GM19351 (cell line): ENCODE measurements around the gene TEK.

Experiments
- ATAC-seq: cut with Tn5 transposase; IDR thresholded peaks from one replicate; pipeline ENCODE4 v1.9.1; 2021; ENCODE audit warnings: mild to moderate bottlenecking, moderate library complexity; ENCODE audit not compliant: unreplicated experiment

Gene TEK

DNA sequence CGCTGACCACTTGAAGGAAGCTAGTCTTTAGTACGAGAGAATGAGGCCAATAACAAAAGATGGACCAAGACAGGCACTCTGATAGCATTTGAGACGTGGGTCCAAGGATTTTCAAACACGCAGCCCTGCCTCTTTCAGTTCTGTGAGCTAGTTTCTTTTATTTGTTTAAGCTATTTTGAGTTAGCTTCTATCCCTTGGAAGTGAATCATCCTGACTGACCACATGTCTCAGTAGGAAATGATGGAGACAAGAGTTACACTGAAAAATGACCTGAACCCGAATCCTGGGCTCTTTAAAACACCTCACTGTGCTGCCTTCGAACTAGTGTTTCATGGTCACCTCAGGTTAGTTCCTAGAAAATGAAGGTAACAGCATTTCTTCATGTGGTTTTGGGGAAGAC lies 9.9 kb downstream of the TEK start:
- no peak for ATAC-seq

DNA sequence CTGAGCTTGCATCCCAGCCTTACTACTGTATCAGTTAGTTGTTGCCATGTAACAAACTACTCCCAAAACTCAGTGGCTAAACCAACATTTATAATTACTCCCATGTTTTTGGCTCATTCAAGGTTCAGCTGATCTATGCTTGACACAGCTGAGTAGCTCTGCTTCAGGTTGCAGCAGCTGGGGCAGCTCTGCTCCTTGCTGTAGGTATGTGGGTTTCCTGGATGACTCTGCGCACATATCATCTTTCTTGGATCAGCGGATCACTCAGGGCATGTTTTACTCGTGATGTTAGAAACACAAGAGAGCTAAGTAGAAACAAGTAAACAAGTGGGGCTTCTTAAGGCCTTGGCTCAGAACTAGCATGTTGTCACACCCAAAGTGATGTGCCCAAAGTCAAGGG lies 15.1 kb downstream of the TEK start:
- ATAC-seq: no peak

DNA sequence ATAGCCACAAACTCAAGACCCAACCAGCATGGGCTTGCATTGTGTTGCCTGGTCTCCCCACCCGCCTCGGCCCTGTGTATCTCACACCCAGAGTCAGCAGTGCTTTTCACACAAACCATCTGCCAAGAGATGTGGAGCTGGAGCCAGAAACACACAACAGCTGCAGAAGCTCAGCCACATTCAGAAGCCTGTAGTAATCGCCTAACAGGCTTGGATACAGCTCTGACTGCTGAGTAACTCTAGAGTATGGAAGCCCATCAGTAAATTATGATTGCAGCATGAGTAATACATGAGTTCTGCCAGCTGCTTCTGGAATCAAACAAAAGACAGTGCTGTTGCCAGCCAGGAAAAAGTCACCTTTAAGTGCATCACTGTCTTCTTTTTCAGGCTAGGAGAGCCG lies 16.0 kb downstream of the TEK start:
- ATAC-seq: no peak

DNA sequence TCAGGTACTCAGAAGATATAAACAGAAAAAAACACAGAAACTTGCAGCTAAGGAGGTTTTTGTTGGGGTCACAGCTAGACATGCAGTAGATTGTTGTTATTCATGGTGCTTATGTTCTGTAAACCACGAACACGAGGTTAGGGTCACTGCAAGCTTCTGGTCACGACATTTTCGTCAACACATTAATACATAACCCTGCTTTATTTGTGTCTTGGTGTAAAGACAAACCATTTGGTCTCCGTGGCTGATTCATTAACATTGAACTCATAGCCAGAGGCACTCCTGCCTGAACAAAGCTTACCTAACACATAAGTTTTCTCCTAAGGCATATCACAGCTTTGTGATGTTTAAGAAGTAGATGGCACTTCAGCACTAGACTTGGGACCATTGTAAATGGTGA lies 16.9 kb downstream of the TEK start:
- ATAC-seq: no peak

DNA sequence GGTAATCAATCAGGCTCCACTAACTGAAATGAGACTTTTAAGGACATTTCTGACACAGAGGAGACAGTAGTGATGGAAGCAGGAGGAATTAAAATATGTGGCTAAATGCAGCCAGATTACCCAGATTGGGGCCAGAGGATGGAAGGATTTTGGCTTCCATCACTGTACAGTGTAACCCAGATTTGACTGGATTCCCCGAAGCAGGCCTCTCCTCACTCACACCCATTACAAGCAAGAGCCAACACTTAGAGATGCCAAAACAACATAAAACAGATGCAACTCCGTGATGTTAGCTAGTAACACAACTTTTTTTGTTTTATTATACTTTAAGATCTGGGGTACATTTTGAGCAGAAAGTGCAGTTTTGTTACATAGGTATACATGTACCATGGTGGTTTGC lies 17.6 kb downstream of the TEK start:
- ATAC-seq: no peak

DNA sequence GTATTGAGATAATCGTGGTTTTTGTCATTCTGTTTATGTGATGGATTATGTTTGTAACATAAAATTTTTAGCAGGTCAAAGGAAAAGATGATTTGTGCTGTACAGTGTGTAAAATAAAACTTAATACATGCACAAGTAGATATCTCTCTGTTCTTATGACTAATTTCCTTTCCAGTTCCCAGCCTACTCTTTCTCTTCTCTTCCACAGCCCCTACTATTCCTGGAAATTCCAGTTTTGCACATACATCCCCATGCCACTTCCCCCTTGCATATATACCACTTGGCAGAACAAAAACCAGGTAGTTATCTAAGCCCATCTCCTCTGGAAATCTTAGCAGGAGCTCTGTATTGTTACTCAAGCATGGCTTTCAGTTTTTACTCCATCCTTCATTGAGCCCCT lies 20.2 kb downstream of the TEK start:
- ATAC-seq: no peak

DNA sequence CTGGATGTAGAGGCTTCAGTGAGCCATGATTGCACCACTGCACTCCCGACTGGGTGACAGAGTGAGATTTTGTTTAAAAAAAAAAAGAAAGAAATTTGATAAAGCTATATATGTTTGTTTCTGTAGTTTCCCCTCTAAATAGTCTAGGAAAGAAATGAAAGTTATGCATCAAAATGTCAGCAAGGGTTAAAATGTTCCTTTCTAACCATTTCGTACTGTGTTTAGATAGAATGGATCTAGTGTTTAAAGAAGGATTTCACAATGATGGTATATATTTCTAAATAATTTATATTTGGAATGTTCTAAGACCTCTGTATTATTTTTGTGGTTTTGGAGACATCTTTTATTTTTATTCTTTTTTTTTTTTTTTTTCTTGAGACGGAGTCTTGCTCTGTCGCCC lies 22.7 kb downstream of the TEK start:
- no peak for ATAC-seq

DNA sequence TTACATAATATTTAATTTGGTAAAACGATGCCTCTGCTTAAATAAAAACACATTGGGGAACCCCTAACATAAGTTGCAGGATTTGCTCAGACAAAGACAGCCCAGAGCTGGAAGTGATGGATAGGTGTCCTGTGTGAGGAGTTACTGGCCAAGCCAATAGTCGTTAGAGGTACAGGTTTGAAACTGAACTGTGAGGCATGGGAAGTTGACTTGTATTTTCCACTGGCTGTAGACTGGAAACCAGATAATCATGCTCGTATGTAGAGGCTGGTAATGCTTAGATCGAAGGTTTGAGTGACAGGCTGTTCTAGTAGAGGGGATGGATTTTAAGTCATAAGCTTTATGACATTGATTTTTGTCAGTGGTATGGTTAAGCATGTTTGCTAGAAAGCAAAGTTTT lies 24.8 kb downstream of the TEK start:
- ATAC-seq: no peak

DNA sequence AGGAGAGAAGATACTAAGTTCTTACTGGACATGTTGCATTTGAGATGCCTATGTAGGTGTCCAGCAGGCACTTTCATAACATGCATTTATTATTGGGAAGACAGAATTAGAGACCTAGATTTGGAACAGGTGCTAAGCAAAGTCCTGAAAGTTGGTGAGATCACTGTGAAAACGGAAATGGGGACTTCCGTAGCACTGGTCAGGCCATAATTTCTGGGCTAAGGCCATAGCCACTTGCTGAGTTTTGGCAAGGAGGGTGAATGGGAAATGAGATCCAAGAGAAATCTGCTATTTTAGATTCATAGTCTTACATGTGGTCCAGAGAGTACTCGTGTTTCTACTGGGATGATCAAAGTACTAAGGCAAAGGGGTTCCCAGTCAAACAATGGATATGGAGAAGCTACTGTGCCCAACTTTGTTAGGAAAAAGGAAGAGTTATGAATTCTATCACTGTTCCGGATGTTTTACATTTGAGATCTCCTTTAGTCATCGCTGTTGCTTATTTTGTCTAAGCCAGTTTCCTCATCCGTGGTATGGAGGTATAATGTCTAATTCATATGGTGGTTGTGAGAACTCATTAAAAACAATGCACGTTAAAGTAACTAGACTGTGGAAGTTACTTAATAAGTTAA lies 33.4 kb downstream of the TEK start:
- no peak for ATAC-seq

DNA sequence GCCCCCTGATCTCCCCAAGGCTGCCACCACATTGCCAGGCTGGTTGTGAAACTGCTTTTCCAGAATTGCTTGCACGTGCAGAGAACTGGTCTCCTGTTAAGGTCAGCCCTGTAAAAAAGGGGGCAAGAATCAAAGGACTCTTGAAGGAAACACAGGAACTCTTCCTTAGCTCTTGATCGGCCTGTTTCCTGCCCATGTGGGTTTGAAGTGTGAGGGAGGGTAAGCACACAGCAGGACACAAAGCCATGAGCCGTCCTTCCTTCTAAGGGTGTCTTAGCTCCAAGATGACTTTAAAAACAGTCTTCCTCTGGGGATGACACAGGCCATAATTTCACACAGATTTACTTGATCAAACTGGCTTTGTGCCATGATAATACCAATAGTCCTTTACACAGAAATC lies 36.1 kb downstream of the TEK start:
- no peak for ATAC-seq

DNA sequence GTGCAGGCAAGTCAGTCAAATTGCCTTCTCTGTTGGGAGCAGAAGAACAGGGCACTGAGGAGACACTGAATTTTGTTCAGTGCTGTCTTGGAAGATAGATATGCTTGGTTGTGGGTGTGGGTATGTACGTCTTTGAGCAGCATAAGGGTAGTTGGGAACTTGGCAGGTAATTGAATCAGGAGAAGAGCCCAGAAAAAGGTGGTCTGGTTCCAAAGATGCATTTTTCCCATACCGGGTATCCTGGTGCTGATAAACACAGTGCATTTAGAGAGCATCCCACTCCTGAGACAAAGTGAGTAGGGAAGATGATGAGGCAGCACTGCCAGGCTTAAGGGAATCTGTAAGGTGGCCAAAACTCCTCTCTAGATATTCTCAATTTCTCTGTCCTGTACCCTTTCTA lies 40.6 kb downstream of the TEK start:
- no peak for ATAC-seq

DNA sequence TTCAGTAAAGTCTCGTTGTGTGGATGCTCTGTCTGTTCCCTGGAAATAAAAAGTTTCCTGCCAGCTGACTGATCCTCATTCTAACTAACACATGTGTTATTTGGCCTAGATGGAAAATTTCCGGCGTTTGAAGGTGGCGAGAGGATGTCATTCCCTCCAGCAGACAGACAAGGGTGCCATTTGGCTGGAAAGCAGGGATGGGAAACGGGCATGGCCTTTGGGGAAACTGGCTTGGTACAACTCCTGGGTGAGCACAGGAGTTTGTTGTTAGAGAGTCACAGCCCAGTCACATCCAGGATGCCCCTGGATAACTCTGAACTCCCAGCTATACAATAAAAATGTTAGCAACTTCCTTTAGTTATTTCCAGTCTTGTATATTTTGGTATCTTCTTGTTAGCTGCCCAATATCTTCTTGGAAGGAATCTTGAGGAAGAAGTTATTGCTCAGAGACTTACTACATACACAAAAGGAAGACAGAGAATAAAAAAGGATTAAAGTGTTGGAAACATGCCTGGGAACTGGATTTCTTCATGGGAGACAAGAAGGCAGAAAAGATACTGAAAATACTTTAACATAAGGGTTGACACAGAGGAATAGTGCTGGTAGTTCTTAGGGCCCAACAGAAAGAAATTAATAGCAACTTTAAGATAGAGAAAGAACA lies 41.9 kb downstream of the TEK start:
- ATAC-seq: no peak

DNA sequence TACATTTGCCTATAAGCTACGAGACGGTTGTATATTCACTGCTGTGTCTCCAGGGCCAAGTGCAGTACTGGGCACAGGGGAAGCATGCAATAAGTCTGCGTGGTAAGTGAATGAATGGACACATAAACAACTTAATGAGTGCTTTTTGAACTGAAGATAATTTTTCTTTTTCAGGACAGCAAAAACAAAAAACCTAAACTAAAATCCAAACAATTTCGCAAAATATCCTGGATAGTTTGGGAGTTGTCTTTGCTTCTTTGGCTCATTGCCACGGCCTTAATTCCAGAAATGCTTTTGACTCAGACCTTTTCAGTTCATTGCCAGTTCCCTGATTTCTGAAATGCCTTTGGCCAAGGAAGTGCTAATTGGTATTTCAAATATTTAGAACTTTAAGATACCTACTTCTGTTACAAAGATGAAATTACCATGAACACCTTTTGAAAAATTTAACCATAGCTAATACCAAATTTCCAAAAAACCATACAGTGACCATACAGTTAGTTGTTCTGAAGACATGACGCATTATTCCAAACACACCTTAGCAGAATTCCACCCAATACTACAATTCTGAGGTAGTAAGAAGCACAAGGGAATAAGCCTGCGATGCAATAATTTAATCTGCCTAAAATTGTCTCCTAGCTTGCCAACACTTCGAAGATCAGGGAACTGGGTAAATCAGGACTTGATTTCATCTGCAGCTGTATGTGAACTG lies 42.8 kb downstream of the TEK start:
- ATAC-seq: no peak

DNA sequence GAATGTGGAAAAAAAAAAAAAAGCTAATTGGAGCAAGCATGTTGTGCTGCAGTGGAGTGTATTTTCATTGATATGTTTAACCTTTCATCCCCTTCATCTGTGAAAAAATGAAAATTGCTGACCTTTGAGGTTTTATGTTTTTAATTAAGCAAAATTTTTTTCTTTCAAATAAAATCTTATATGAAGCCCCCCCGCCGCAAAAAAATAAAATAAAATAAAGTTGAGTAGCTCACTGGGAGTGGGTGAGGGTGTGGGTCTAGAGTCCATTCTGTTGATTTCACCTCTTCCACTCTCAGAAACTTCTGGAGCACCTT lies 43.3 kb downstream of the TEK start:
- ATAC-seq: no peak

DNA sequence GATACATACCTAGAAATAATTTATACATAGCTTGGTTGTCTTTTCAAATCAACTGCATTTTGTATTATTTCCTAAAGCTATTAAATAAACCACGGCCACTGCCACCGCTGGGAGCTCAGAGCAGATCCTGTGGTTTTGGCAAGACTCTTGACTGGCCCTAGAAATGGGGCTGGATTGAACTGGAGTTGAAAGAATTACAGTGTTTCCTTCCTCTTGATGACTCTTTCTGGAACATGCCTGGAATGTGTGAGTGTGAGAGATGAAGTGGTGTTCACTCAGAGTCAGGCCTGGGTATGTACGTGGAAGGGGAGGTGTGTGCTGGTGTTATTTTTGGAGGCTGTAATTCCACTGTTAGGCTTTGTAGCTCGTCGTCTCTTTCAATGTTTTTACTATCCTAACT lies 45.9 kb downstream of the TEK start:
- no peak for ATAC-seq

DNA sequence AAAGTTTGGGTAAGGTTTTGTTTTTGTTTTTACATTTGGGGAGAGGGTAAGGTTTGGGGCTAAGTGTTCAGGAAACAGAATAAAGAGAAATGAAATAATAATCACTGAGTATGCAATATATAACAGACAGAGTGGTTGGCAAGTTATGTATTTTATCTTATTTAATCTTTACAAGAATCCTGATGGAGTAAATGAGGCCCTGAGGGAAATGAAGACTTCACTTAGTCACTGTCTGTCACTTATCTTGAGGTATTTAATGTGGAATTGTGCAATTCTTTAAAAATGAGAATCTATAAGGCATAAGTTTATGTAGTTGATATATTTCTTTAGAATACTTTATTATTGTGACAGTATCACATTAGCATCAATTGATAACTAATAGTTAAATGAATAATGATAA lies 48.1 kb downstream of the TEK start:
- ATAC-seq: no peak

DNA sequence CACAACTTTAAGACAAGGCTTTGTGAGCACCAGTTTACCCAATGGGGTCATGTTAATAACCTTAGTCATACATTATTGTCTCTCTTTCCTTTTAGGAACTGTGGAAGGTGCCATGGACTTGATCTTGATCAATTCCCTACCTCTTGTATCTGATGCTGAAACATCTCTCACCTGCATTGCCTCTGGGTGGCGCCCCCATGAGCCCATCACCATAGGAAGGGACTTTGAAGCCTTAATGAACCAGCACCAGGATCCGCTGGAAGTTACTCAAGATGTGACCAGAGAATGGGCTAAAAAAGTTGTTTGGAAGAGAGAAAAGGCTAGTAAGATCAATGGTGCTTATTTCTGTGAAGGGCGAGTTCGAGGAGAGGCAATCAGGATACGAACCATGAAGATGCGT lies 48.7 kb downstream of the TEK start:
- ATAC-seq: no peak

DNA sequence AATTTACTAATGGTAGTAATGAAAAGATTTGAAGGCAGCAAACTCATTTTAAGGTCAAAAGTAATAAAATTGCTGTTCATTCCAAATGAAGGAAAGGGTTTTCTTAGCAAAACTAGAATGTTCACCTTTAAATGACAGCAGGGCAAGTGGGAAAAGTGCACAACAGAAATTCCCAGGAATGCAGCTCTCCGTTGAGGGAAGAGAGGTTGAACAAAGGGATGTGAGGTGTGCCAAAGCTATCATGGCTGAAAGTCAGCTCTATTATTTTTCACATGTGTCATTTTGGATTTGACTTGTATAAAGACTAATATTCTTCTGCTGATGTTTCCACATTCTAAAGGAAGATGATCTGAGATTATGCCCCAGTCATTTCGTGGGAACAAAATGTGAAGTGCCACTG lies 51.6 kb downstream of the TEK start:
- ATAC-seq: no peak

DNA sequence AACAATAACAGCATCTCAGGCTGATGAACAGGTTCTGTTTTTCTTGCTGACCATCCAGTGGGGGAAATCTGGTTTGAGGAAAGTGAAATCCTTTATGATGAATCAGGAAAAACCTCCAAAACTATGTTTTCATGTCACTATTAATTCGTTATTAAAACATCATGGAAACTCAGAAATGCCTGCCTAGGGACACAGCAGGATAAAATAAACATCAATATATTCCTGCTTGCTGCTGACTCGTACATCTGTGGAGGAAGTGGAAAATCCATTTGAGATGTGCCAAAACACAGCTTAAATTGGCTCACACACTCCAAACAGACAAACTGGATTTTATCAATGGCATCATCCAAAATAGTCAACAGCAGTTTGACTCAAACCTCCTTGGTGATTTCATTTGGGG lies 53.0 kb downstream of the TEK start:
- ATAC-seq: no peak

DNA sequence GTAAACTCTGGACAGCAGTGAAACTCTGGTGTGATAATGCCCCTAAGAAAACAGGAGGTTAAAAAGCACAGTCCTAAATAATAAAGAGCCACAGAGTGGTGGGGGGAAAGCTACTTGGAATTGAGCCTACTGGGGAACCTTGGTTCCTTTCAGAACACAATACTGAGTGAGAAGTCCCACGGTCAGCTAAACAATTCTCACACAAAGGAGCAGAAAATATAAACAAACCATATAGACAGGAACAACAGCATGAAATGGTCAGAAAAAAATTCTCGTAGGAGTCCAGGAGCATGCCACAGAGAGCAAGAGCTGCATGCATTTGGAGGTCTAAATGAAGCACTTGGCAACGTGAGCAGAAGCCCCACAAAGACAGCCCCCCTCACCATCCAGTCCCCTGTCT lies 56.0 kb downstream of the TEK start:
- ATAC-seq: no peak

DNA sequence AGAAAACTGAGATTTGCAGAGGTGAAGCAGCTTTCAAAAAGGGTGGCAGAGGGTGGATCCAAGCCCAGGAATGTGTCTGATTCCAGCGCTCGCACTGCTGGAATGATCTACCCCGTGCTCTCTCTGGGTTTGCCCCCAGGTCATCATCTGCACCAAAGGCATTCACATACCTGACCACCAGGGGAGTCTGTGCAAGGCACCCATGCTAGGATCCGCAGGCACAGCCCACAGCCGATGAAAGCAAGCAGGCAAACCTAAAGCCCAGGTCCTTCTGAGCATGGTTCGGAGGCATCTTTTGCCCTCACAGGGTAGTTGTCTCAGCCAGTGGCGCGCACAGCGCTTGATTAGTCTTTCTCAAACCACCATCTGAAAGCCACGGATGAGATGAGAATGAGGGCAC lies 56.6 kb downstream of the TEK start:
- ATAC-seq: no peak

DNA sequence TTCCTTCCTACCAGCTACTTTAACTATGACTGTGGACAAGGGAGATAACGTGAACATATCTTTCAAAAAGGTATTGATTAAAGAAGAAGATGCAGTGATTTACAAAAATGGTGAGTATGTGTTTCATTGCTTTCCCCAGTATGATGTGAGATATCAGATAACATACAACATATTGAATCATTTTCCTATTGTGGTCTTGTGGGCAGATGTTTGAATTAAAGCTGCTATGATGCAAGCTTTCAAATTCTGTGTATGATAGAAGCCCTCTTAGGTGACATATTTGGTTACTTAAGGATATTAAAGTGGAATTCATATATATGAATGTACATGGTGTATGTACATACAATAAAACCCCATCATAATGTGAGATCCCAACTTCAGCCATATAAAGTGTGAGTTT lies 59.5 kb downstream of the TEK start:
- ATAC-seq: no peak

DNA sequence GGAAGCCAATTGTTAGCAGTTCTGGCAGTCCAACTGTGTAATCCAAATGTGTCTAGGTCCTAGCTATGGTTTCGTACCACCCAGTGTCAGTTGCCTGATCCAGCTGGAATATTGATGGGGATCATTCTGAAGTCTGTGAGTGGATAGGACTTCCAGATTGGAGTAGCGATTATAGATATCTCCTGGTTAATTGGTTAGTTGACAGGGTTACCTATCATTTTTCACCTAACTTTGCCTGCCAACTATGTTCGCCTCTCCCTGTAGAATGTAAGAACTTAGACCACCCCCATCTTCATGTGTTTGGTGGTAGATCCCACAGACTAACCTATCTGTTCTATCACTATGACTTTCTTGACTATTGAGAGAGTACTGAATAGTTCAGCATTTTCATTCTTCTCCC lies 59.9 kb downstream of the TEK start:
- no peak for ATAC-seq
